ENCODE measurements around the gene GPT2.
A peak's percentile ranks its signal among the peaks of the same experiment; 100 is the strongest.

GPT2 gene

DNA sequence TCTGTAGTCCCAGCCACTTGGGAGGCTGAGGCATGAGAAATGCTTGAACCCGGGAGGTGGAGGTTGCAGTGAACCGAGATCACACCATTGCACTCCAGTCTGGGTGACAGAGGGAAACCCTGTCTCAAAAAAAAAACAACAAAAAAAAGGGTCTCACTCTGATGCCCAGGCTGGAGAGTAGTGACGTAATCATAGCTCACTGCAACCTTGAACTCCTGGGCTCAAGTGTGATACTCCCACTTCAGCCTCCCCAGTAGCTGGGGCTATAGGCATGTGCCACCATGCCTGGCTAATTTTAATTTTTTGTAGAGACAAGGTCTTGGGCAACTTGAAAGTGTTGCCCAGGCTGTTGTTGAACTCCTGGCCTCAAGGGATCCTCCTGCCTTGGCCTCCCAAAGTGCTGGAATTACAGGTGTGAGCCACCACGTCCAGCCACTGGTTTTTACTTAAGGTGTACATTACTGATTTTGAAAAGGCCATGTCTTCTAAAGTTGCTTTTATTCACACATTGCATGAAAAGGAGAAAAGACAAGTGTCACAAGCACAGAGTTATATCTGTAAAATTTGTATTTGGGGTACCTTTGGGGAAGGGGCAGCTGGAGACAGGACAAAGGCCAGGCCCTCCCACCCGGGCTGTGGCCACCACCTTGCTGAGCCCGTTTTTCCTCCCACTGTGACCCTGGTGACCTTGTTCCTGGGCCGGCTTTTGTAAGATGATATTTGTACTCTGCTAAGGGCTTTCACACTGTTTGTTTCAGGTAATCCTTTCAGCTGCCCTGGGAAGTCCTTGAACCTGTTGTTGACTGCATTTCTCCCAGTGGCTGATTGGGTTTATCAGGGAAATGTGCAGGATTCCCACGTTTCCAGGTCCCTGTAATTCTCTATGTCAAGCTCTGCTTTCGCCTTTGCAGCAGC lies 11.5 kb downstream of the GPT2 start:
- FAIRE-seq (no peak), DNase-seq (ENCODE audit: low spot score) (no peak)

DNA sequence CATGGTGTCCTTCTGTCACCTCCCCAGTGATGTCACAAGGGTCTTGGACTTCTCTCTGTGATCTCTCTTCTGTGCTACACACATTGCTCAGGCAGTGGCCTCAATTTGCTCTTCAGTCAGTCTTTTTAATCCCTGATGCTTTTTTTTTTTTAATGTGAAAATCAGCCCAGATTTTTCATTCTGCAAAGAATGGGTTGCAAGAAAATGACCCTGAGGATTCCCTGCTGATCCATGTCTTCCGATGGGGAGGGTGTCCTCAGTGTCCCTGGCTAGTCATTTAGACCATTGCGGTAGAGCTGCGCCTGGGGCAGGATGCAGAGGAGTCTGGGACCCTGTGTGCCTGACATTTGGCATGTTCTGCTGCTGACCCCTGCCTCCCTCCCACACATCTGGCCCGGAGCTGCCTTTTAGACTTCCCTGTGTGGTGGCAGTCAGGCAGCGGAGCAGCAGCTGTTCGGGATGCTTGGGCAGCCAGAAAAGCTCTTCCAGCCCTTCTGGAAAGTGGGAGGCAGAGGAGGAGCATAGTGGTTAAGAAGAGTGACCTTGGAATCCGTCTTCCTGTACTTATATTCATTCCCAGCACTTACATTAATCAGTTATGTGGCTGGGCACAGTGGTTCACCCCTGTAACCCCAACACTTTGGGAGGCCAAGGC lies 12.3 kb downstream of the GPT2 start:
- no peak for FAIRE-seq
- DNase-seq (ENCODE audit: low spot score), result no peak

DNA sequence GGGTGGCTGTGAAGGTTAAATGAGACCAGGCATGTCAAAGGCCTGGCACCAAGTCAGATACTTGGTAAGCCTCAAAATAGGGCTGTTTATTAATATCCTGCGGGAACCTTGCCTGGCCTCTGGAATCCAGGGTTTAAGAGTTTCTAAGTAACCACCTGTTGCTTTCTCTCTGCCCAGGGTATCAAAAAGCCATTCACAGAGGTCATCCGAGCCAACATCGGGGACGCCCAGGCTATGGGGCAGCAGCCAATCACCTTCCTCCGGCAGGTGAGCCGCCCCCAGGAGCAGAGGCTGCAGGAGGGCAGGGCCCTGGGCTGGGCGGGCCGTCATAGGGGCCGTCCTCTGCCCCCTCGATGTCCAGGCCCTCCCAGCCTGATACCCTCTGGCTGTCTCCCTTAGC lies 13.3 kb downstream of the GPT2 start:
- FAIRE-seq (no peak), DNase-seq (ENCODE audit: low spot score) (no peak)

DNA sequence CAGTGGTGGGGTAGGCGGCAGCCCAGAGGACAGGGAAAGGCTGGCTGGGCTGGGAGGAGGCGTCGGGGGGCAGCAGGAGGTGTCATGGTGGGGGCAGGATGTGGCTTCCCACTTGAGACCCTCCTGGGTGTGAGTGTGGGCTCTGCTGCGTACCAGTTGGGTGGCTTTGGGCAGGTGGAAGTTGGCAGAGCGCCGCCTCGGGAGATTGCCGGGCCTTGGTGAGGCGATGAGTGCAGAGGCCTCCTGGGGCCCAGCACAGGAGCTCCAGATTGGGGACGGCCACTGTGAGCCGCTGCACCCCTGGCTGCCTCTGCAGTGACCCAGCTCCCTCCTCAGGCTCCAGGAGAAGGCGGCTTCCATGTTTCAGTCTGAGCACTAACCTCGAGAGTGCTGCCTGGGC lies 13.8 kb downstream of the GPT2 start:
- no peak for DNase-seq (ENCODE audit: low spot score)
- no peak for FAIRE-seq

DNA sequence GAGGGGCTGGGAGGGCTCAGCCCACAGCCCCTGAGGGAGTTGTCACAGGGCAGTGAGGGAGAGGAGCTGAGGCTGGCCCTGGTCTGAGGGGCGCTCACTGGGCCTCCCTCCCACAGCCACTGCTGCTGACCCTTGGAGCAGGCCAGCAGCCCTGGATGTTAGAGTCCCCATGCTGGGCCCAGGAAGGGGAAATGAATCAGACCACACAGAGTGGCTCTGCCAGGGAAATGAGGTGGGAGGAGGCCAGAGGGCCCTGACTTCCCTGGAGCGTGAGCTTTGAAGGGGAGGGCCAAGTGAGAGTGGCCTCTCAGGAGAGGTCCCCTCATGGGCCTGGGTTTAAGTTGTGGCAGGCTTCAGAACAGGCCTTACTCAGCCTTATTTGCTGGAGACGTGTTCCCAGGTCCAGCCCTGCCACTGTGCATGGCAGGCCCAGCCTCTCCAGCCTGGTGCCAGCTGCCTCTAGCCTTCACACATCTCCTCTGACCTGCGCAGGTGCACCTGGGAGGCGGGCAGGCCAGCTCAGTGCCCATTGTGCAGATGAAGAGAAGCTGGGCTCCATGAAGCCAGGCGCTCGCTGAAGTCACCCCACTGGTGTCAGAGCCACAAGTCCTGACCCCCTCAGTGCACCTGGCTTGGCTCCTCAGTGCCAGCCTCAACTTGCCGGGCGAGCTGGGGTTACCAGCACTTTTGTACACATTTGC lies 15.4 kb downstream of the GPT2 start:
- no peak for DNase-seq (ENCODE audit: low spot score)
- FAIRE-seq, result no peak

DNA sequence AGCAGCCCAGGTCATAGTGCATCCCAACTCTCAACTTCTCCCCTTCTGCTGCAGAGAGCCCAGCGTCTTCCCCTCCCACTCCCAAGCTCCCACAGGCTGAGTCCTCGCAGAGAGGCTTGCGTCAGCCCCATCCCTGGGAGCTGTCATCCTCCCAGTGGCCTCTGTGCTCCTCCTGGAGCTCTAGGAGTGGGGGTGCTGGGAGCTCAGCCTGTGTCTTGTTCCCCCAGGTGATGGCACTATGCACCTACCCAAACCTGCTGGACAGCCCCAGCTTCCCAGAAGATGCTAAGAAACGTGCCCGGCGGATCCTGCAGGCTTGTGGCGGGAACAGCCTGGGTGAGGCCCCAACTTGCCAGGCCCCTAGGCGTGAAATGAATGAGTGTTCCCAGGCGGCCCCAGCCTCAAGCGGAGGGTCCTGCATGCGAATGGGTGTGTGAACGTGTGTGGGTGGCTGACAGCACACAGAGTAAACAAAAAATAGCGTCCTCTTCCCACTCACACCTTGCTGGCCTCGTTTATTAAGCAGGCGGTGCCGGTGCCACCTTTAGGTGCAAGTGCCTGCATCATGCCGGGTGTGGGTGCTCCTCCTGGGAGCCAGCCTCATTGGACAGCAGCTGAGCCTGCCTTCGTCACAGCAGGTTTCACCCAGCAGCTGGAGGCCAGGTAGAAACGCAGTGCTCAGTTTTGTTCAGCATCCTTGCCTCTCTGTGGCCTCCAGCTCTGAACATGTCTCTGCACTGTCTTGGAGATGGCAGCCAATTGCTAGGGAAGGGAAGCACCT lies 16.5 kb downstream of the GPT2 start:
- DNase-seq (ENCODE audit: low spot score) (no peak), FAIRE-seq (no peak)

DNA sequence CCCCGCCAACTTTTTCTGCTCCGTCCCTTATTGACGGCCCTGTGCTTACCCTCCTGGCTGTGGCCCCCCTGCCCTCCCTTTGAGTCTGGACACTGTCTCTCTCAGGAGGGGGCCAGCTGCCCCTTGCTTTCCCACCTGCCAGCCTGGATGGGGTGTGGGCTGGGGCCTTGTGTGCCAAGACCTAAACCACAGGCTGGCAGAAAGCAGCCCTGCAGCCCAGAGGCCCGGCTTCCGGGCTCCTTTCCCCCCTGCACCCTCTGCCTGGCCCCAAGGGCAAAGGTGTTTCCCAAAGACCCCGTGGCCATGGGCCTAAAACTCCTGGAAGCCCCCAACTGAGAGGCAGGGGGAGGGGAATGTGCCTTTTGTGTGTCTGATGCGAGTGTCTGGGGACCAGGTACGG lies 17.5 kb downstream of the GPT2 start:
- FAIRE-seq, result no peak
- no peak for DNase-seq (ENCODE audit: low spot score)

DNA sequence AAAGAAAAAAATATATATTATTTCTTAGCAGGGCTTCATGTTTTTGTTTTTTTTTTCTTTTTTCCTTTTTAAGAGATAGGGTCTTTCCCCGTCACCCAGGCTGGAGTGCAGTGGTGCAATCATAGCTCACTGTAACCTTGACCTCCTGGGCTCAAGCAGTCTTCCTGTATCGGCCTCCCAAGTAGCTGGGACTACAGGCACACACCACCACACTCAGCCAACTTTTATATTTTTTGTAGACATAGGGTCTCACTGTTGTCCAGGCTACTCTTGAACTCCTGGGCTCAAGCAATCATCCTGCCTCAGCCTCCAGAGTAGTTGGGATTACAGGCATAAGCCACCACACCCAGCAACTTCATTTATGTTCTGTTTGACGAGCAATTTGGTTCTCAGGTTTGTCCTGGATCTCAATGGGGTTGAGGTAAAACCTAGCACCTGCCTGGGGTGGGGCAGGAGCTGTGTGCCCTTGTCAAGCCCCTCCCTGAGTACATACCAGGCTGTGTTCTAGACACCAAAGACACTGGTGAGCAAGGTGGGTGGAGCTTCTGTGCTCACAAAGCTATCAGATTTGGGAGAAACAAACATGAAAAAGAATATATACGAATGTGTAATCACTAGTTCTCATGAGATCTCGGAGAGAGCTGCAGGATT lies 19.2 kb downstream of the GPT2 start:
- DNase-seq (ENCODE audit: low spot score) (no peak), FAIRE-seq (no peak)

DNA sequence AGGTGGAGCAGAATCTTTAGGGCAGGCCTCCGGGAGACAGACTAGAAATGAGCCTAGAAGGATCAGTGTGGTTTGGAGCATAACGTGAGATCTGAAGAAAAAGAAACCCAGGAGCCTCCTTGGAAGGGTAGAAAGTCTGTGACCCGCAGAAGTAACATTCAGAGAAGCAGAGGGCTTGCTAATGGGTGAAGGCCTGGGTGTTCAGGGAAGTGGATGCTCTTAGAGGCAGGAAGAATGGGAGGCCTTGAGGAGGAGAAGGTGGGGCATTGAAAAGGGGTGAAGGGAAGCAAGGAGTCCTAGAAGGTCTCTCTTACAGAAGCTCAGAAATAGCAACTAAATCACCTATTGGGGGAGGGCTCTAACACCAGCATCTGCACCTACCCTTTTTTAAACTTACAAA lies 20.3 kb downstream of the GPT2 start:
- DNase-seq (ENCODE audit: low spot score), result no peak
- FAIRE-seq, result no peak

DNA sequence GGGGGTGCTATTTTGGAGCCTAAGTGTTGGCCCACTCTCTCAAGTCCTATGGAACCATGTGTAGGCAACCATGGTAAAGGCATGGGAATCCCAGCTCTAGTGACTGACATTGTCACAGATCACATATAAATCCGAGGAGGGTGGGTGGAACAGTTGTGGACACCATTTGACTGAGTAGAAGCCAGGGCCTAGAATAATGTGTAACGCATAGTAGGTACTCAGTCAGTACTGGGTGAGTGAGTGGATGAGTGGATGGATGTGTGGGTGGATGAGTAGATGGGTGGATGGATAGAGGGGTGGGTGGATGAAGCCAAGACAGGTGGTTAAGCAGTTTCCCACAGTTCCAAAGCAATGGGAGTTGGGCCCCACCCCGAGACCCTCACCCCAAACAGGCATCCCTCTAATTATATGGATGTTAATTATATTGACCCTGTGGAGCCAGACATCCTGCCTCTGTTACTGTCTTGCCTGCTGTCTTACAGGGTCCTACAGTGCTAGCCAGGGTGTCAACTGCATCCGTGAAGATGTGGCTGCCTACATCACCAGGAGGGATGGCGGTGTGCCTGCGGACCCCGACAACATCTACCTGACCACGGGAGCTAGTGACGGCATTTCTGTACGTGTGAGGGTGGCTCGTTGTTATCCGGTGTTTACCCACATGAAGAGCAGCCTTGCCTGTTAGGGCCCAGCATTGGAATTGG lies 22.3 kb downstream of the GPT2 start:
- DNase-seq (ENCODE audit: low spot score), result no peak
- FAIRE-seq, result no peak

DNA sequence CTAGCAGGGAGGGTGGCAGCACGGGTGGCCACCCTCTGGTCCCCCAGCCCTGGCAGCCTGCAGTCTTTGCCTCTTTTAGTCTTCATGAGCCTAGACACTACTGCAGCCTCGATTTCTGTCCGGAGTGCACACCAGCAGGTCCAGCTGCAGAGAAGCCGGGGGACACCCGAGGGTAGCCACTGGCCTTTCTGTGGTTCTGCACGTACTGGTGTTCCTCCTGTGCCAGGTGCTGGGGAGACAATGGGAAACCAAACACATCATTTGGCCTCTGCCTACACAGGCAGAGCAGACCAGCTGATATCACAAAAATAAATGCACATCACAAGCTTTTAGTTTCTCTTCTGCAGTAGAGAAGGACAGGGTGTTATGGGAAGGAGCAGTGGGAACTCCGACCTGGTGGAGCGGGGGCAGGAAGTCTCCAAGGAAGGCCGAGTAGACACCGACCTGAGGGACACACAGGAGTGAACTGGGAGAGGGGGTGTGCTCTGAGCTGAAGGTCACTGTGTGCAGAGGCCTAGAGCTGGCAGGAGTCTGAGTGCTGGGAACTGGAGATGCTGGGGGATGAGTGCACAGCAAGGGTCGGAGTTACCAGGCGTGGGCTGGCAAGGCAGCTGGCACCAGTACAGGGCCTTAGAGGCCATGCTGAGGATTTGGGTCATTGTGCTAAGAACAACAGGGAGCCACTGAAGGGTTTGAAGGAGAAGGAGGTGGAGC lies 23.1 kb downstream of the GPT2 start:
- FAIRE-seq, result no peak
- no peak for DNase-seq (ENCODE audit: low spot score)

DNA sequence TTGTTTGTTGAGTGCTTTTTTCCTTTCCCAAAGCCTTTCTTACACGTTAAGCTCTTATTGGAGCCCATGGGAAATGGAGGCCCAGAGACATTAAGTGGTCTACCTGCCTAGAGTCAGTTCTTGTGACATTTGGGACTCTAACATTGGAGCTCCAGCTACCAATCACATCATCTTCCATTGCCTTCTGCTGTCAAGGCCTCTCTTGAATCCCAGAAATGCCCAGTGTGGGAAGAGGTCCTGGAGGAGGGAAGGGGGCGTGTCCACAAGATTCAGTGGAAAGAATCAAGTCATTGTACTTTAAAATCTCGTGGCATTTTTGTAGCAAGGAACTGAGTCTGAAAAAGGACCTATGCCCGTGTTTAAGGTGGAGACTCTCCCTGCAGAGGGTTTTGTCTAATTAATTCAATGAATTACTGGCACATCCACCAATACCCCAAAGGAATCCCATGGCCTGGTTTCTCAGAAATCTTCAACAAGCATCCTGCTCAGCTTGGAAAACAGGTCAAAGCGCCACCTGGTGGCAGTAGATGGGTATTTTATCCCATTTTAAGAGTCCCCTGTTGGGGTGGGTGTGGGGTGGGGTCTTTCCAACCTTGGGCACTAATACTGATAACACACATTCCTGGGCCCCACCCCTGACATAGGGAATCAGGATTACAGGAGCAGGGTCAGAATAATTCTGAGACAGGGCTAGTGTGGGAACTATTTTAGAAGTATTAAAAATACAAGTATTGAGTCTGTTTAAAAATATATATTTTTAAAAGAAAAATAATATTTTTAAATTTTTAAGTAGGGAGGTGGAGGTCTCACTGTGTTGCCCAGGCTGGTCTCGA lies 24.6 kb downstream of the GPT2 start:
- peak; percentile 62 for DNase-seq (ENCODE audit: low spot score)
- no peak for FAIRE-seq

DNA sequence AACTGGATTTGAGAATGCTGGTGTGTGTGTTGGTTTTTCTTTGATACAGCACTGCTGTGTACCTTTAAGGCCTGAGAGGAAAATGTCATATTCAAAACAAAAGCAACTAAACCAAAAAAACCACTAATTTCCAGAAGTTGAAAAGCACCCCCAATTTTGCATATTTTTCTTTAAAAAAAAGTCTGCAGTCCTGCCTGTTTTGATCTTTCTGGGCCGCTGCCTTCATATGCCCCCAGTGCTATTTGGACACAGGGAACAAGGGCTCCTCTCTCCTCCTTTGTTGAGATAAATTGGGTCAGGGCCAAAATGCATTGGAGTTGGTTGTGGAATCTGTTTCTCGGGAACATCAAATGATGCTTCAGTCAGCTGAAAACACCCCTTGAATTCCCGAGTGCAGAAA lies 26.9 kb downstream of the GPT2 start:
- no peak for DNase-seq (ENCODE audit: low spot score)
- FAIRE-seq, result no peak

DNA sequence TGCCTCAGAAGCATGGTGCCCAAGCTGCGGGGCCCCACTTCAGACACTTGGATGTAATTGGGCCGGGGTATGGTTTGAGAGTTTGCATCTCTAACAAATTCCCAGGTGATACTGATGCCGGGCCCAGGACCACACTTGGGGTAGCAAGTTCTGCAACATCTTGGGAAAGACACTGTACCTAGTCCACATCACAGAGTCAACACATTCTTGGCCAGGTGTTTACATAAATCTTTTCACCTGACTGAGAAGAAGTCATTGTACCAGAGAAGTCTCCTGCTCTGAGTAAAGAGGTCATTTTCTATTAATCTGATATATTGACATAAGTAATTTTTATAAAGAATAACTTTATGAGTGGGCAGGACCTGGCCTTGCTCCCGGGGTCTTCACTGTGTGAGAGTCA lies 27.5 kb downstream of the GPT2 start:
- no peak for FAIRE-seq

DNA sequence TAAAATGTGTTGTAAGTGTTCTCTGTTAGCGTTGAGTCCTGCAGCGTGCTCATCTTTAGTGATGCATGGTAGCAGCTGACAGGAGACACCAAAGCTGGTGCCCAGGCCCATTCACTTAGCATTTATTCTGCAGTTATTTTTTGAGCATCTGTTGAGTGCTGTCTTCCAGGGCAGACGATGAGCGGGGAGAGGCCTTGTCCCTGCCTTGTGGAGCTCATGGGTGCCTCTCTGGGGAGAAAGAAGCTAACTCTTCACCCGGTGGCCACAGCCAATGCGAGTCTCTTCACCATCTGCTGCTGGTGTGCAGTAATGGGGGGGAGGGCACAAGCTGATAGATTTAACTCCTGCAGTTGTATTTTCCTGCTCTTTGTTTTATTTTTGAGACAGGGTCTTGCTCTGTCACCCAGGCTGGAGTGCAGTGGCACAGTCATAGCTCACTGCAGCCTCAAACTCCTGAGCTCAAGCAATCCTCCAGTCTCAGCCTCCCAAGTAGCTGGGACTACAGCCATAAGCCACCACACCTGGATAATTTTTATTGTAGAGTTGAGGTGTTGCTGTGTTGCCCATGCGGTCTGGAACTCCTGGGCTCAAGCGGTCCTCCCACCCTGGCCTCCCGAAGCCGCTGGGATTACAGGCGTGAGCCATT lies 30.5 kb downstream of the GPT2 start:
- FAIRE-seq (no peak), DNase-seq (ENCODE audit: low spot score) (no peak)

More for the DNA sequence above, 27.5 kb downstream of the GPT2 start:
- DNase-seq (ENCODE audit: low spot score), result no peak

DNA sequence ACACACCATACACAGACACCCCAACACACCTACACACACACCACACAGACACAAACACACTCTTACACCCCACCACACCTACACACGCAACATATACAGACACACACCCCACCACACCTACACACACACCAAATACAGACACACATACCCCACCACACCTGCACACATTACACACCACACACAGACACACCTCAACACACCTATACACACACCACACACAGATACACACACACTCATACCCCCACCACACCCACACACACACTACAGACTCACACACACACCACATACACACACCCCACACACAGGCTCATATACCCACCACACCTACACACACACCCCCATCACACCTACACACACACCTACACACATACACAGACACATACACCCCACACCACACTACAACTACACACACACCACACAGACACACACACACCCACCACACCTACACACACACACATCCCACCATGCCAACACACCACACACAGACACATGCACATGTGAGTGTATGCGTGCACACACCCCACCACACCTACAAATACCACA lies 31.4 kb downstream of the GPT2 start:
- DNase-seq (ENCODE audit: low spot score) (no peak), FAIRE-seq (peak; percentile 99)

DNA sequence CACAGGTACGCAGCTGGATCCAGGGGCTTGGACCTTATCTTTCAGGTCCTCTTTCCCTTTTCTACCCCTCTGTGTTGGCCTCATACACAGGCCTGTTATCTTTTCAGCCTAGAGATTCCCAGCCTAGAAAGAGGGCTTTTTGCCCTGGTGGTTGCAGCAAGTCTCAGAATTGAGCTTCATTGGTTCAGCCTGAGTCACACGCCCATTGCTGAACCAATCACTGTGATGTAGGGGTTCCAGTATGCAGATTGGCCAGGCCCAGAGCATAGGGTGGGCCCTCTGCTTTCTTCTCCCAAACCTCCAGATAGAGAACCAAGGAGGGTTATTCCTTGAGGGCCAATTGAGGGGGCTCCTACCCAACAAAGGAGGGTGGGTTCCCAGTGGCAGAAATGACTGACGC lies 32.8 kb downstream of the GPT2 start:
- FAIRE-seq, result no peak
- DNase-seq (ENCODE audit: low spot score), result no peak

DNA sequence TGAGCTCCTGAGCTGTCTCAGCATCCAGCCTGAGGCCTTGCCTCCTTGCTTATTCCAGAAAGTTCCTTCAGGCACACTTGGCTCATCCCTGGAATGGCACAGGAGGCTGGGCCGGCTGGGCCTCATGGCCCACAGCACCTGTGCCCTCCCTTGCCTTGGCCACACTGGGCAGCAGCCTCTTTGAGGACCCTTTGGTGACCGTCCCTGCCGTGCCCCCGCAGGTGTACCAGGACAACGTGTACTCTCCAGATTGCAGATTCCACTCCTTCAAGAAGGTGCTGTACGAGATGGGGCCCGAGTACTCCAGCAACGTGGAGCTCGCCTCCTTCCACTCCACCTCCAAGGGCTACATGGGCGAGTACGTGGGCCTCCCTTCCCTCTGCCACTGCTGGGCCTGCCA lies 34.2 kb downstream of the GPT2 start:
- FAIRE-seq, result no peak

More for the DNA sequence above, 34.2 kb downstream of the GPT2 start:
- no peak for DNase-seq (ENCODE audit: low spot score)

Data from urothelium cell line (cell line).